ENCODE measurements around the gene STARD3NL. TPM values are rescaled to one million over a fixed set of nuclear protein-coding genes. Genes with fewer than 3 reads are reported as not detected.

Gene STARD3NL
- total and polyA plus RNA-seq, 2 of the 13 experiments (the other 11 are each of a cell fraction or from before 2014, with no cell fraction given), result 37.3 to 42.3 TPM

DNA sequence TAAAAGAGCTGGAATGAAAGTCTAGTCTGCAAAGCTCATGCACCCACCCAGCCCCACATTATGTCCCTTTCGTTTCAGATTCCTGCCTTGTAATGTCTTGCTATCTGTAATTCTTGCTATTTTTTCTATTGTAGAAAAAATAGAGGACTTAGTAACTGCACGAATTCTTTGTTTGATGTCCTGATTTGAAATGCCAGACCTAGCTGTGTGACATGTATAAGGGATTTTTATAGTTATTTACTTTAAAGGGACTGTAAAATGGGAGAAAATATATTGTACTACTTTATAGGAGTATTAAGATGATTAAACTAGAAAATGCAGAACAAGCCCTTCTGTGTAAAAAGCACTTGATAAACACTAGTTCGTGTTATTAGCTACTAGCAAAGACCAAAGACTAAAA is 63.0 kb downstream of the STARD3NL start (continued):
- no peak for TF ChIP-seq PRDM15 (CRISPR knock-in tag; IDR thresholded peaks at IDR 0.05)

DNA sequence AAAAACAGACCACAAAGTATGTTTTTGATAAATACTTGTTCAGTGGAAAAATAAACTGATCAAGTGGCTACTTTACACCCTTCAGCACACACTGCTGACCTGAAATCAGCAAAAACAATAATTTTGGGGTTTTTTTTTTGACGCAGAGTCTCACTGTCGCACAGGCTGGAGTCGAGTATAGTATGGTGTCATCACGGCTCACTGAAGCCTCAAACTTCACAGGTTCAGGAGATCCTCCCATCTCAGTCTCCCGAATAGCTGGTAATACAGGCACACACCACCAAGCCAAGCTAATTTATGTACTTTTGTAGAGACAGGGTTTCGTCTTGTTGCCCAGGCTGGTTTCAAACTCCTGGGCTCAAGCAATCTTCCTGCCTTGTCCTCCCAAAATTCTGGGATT is 64.8 kb downstream of the STARD3NL start:
- BruUV-seq (replicated peaks), result no TSS peak
- no peaks in the 10 kb centered on the region for H4K20me1 ChIP-seq (ENCODE audit: insufficient read depth, low read length)
- intact Hi-C loops (cut with micrococcal nuclease; ENCODE audit: unreplicated experiment), result no loop called here
- TF ChIP-seq GLMP (CRISPR knock-in tag; IDR thresholded peaks at IDR 0.05; ENCODE audit: borderline replicate concordance) (no peak), ZNF556 (CRISPR knock-in tag; IDR thresholded peaks at IDR 0.05; ENCODE audit: borderline replicate concordance) (no peak), ZNF562 (CRISPR knock-in tag; IDR thresholded peaks at IDR 0.05; ENCODE audit: borderline replicate concordance) (no peak), TCF7 (IDR thresholded peaks at IDR 0.05; ENCODE audit: low read depth) (no peak), HOXA9 (CRISPR knock-in tag; IDR thresholded peaks at IDR 0.05; ENCODE audit: borderline replicate concordance) (no peak), IRF9 (CRISPR knock-in tag; IDR thresholded peaks at IDR 0.05; ENCODE audit: borderline replicate concordance) (no peak), STAT5B (CRISPR knock-in tag; IDR thresholded peaks at IDR 0.05) (no peak), CENPT (CRISPR knock-in tag; IDR thresholded peaks at IDR 0.05; ENCODE audit: low read depth) (no peak), ZNF691 (CRISPR knock-in tag; IDR thresholded peaks at IDR 0.05; ENCODE audit: borderline replicate concordance, low read depth) (no peak)
- TF ChIP-seq, protein P1, sequence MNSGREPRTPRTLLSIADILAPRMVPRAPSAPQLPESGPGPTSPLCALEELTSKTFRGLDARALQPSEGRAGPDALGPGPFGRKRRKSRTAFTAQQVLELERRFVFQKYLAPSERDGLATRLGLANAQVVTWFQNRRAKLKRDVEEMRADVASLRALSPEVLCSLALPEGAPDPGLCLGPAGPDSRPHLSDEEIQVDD (CRISPR knock-in tag; IDR thresholded peaks at IDR 0.05; ENCODE audit: borderline replicate concordance), result no peak
- TF ChIP-seq, protein P2, sequence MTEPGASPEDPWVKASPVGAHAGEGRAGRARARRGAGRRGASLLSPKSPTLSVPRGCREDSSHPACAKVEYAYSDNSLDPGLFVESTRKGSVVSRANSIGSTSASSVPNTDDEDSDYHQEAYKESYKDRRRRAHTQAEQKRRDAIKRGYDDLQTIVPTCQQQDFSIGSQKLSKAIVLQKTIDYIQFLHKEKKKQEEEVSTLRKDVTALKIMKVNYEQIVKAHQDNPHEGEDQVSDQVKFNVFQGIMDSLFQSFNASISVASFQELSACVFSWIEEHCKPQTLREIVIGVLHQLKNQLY (CRISPR knock-in tag; IDR thresholded peaks at IDR 0.05), result no peak
- TF ChIP-seq, protein P3, sequence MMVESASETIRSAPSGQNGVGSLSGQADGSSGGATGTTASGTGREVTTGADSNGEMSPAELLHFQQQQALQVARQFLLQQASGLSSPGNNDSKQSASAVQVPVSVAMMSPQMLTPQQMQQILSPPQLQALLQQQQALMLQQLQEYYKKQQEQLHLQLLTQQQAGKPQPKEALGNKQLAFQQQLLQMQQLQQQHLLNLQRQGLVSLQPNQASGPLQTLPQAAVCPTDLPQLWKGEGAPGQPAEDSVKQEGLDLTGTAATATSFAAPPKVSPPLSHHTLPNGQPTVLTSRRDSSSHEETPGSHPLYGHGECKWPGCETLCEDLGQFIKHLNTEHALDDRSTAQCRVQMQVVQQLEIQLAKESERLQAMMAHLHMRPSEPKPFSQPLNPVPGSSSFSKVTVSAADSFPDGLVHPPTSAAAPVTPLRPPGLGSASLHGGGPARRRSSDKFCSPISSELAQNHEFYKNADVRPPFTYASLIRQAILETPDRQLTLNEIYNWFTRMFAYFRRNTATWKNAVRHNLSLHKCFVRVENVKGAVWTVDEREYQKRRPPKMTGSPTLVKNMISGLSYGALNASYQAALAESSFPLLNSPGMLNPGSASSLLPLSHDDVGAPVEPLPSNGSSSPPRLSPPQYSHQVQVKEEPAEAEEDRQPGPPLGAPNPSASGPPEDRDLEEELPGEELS (CRISPR knock-in tag; IDR thresholded peaks at IDR 0.05), result no peak

More for the DNA sequence above, 64.8 kb downstream of the STARD3NL start:
- Histone ChIP-seq H3K27ac (ENCODE audit: extremely low read length, insufficient read depth, low read length) (no peak overlapping the region), H3K79me2 (ENCODE audit: insufficient read depth, low read length) (no peaks in the 10 kb centered on the region), H3K27me3 (ENCODE audit: control insufficient read depth in 1 of 2, insufficient read depth in 2 of 2, low read length in 2 of 2) (peaks cover 0 to 3% of the 10 kb centered on the region in 2 experiments; a peak in 1 of 5 replicates), H3K4me2 (ENCODE audit: low read depth, low read length) (no peak overlapping the region), H3K4me3 (replicated peaks in 1 of 3; ENCODE audit: insufficient read depth in 1 of 3, low read depth in 2 of 3, low read length in 3 of 3) (no peak overlapping the region), H3K4me1 (ENCODE audit: insufficient read depth, low read length) (no peaks in the 10 kb centered on the region), H2AFZ (ENCODE audit: low read length) (no peak overlapping the region), H3K9ac (ENCODE audit: insufficient read depth, low read depth, low read length) (no peak overlapping the region), H3K9me3 (ENCODE audit: low read length) (no peaks in the 10 kb centered on the region), H3K36me3 (replicated peaks in 1 of 2; ENCODE audit: control insufficient read depth in 1 of 2, insufficient read depth in 2 of 2, low read length in 2 of 2) (no peaks in the 10 kb centered on the region)
- no peak for FAIRE-seq
- CTCF ChIA-PET (ENCODE audit: low intra/inter-chr PET ratio, low total read pairs), result no interaction called here
- ATAC-seq, result no peak
- in situ Hi-C loops (cut with HindIII; ENCODE audit: extremely low pct_ligation_motif_present, low pct_unique_long_range_greater_than_20kb), result no loop called here
- no peak for DNase-seq (ENCODE audit: low spot score)
- 45% methylated on average over 6 of the region's 6 CpGs for WGBS (ENCODE audit: low lambda C conversion rate)
- POLR2A ChIA-PET, result no interaction called here
